PC-3 (cell line): ENCODE data around the gene IL1F10.

Experiments
- CTCF ChIP-seq: fragments of 300-600 bp; sonication (generic); conservative IDR thresholded peaks from 2 replicates; pipeline ENCODE4 v1.5.1; 2017; ENCODE audit warnings: antibody characterized with exemption, low read depth, mild to moderate bottlenecking, low read length
- EZH2 ChIP-seq: fragments of 300-600 bp; sonication (generic); IDR thresholded peaks from one replicate; pipeline ENCODE4 v1.6.1; 2017; ENCODE audit warnings: antibody characterized with exemption, mild to moderate bottlenecking, low read length; ENCODE audit not compliant: unreplicated experiment
- EZH2phosphoT487 ChIP-seq: fragments of 300-600 bp; sonication (generic); IDR thresholded peaks from 2 replicates; pipeline ENCODE4 v1.6.1; 2018; ENCODE audit warnings: mild to moderate bottlenecking, antibody characterized with exemption, low read length, borderline replicate concordance

- no peak for TF ChIP-seq CTCF
- no peak for TF ChIP-seq EZH2phosphoT487
- TF ChIP-seq EZH2: no peak
These were observed 46.0 kb downstream of the IL1F10 start for GRCh38 chr2:113113807-113114206.
